Measurements from ENCODE around the gene MCAT. TPM values are rescaled to one million over a fixed set of nuclear protein-coding genes. Genes with fewer than 3 reads are reported as not detected.
A peak's percentile ranks its signal among the peaks of the same experiment; 100 is the strongest.

Gene MCAT
- 10 to 100 TPM; 13.8 to 16.9 TPM for total RNA-seq

- peak within 1 kb of the TSS; percentile 85 for H3K4me3 Mint-ChIP-seq
- H3K27me3 Mint-ChIP-seq, result no peaks in the 10 kb centered on the region
- peak within 1 kb of the TSS; percentile 95 for H3K27ac Mint-ChIP-seq
- no peaks in the 10 kb centered on the region for H3K9me3 Mint-ChIP-seq (ENCODE audit: low read depth)
- ChIA-PET POLR2A (interaction anchor here (0.6 kb wide), 1 partner anchor 22 kb away, joined by 4 read pairs; no protein-coding TSS in a partner anchor), CTCF (no interaction called here)
- intact Hi-C loops (cut with DNase I, micrococcal nuclease), result loop anchor here (1.0 to 2.0 kb wide), 6 partner anchors 8 to 287 kb away; partner anchors contain the start of genes TTLL12 (in 2 of the 2), TSPO (in 1 of the 2) and TTLL1 (in 1 of the 2)
- H3K4me1 Mint-ChIP-seq, result peaks cover 27% of the 10 kb centered on the region
- ATAC-seq, result peak; percentile 93
- DNase-seq, result peak; percentile 88
- H3K36me3 Mint-ChIP-seq (ENCODE audit: low read depth), result peaks cover 21% of the 10 kb centered on the region
Observed at GRCh38 chr22:43142880-43143562, at the start of gene MCAT. Gene MCAT (minus strand): TSS chr22:43143398. CDS start chr22:43143348, 50 bp downstream.

GRCh38 chr22:43191831-43192230 is 48.6 kb upstream of the MCAT start:
- H3K27me3 Mint-ChIP-seq, result no peaks in the 10 kb centered on the region
- CTCF ChIA-PET, result interaction anchor here (0.6 kb wide), 1 partner anchor 374 kb away, joined by 3 read pairs; no protein-coding TSS in a partner anchor
- POLR2A ChIA-PET, result no interaction called here
- no peak overlapping the region for H3K4me3 Mint-ChIP-seq
- intact Hi-C loops (cut with DNase I, micrococcal nuclease), result no loop called here
- no peaks in the 10 kb centered on the region for H3K9me3 Mint-ChIP-seq (ENCODE audit: low read depth)
- H3K27ac Mint-ChIP-seq, result no peak overlapping the region
- DNase-seq (no peak), ATAC-seq (no peak)
- no peaks in the 10 kb centered on the region for H3K36me3 Mint-ChIP-seq (ENCODE audit: low read depth)
- H3K4me1 Mint-ChIP-seq, result peaks cover 6% of the 10 kb centered on the region

GRCh38 chr22:43188829-43189545 is 45.8 kb upstream of the MCAT start:
- POLR2A ChIA-PET, result interaction anchor here (0.5 kb wide), 1 partner anchor 1099 kb away, joined by 3 read pairs; the partner anchor contains the start of gene NDUFA6
- intact Hi-C loops (cut with DNase I, micrococcal nuclease), result loop anchor here in 1 of 2 experiments (5.0 kb wide), 2 partner anchors 623 to 1308 kb away; partner anchors contain the start of genes EFCAB6 and RTL6
- no peaks in the 10 kb centered on the region for H3K9me3 Mint-ChIP-seq (ENCODE audit: low read depth)

GRCh38 chr22:43187171-43188099 is 44.2 kb upstream of the MCAT start:
- Mint-ChIP-seq H3K36me3 (ENCODE audit: low read depth) (peaks cover 13% of the 10 kb centered on the region), H3K27ac (peak overlapping the region; percentile 93), H3K4me1 (peaks cover 23% of the 10 kb centered on the region), H3K27me3 (no peaks in the 10 kb centered on the region), H3K4me3 (peak overlapping the region; percentile 83), H3K9me3 (ENCODE audit: low read depth) (no peaks in the 10 kb centered on the region)
- CTCF ChIA-PET, result interaction anchor here (0.5 to 1.4 kb wide), 6 partner anchors 25 to 806 kb away, joined by 3 to 4 read pairs (median 3); no protein-coding TSS in a partner anchor
- peak; percentile 98 for DNase-seq
- peak; percentile 96 for ATAC-seq
- intact Hi-C loops (cut with DNase I, micrococcal nuclease), result loop anchor here (1.0 to 5.0 kb wide), 14 partner anchors 36 to 1310 kb away; partner anchors contain the start of genes MCAT (in 2 of the 2), ARFGAP3 (in 1 of the 2), BIK (in 1 of the 2) and CYB5R3 (in 1 of the 2)
- POLR2A ChIA-PET, result interaction anchor here (0.6 to 1.2 kb wide), 4 partner anchors 35 to 572 kb away, joined by 3 to 4 read pairs (median 4); partner anchors contain the start of gene TSPO

More at GRCh38 chr22:43188829-43189545, 45.8 kb upstream of the MCAT start:
- no peak for DNase-seq
- peak overlapping the region; percentile 37 for H3K4me3 Mint-ChIP-seq
- peak overlapping the region; percentile 70 for H3K27ac Mint-ChIP-seq
- ATAC-seq, result no peak
- CTCF ChIA-PET, result no interaction called here
- H3K27me3 Mint-ChIP-seq, result no peaks in the 10 kb centered on the region
- peaks cover 7% of the 10 kb centered on the region for H3K36me3 Mint-ChIP-seq (ENCODE audit: low read depth)
- H3K4me1 Mint-ChIP-seq, result peaks cover 21% of the 10 kb centered on the region

- ChIA-PET POLR2A (interaction anchor here (0.6 kb wide), 1 partner anchor 571 kb away, joined by 4 read pairs; no protein-coding TSS in a partner anchor), CTCF (interaction anchor here (0.6 to 0.9 kb wide), 3 partner anchors 17 to 803 kb away, joined by 3 read pairs; no protein-coding TSS in a partner anchor)
- DNase-seq (peak; percentile 81), ATAC-seq (peak; percentile 21)
- Mint-ChIP-seq H3K36me3 (ENCODE audit: low read depth) (peaks cover 19% of the 10 kb centered on the region), H3K9me3 (ENCODE audit: low read depth) (no peaks in the 10 kb centered on the region), H3K27ac (peak within 1 kb of the TSS; percentile 93), H3K4me3 (peak within 1 kb of the TSS; percentile 83), H3K4me1 (peaks cover 23% of the 10 kb centered on the region), H3K27me3 (no peaks in the 10 kb centered on the region)
- intact Hi-C loops (cut with DNase I, micrococcal nuclease), result loop anchor here (1.0 to 5.0 kb wide), 14 partner anchors 35 to 1311 kb away; partner anchors contain the start of genes MCAT (in 2 of the 2), ARFGAP3 (in 1 of the 2), BIK (in 1 of the 2) and CYB5R3 (in 1 of the 2)
Observed at GRCh38 chr22:43186272-43187170, 43.3 kb upstream of the MCAT start, which contains the start of gene TTLL12. Gene TTLL12 (minus strand): TSS chr22:43187134. CDS start chr22:43187069, 65 bp downstream.

GRCh38 chr22:43185860-43186261 is 42.7 kb upstream of the MCAT start:
- no peak overlapping the region for H3K27ac Mint-ChIP-seq
- intact Hi-C loops (cut with DNase I, micrococcal nuclease), result loop anchor here (2.0 to 5.0 kb wide), 5 partner anchors 43 to 1311 kb away; partner anchors contain the start of genes BIK (in 1 of the 2), EFCAB6 (in 1 of the 2), MCAT (in 1 of the 2) and RTL6 (in 1 of the 2)

GRCh38 chr22:43183496-43184277 is 40.5 kb upstream of the MCAT start:
- H3K27me3 Mint-ChIP-seq, result no peaks in the 10 kb centered on the region
- ChIA-PET CTCF (no interaction called here), POLR2A (no interaction called here)
- peak overlapping the region; percentile 52 for H3K4me3 Mint-ChIP-seq
- peaks cover 19% of the 10 kb centered on the region for H3K4me1 Mint-ChIP-seq
- H3K9me3 Mint-ChIP-seq (ENCODE audit: low read depth), result no peaks in the 10 kb centered on the region
- DNase-seq (no peak), ATAC-seq (no peak)
- intact Hi-C loops (cut with DNase I, micrococcal nuclease), result no loop called here
- peaks cover 40% of the 10 kb centered on the region for H3K36me3 Mint-ChIP-seq (ENCODE audit: low read depth)
- H3K27ac Mint-ChIP-seq, result peak overlapping the region; percentile 66

More at GRCh38 chr22:43185860-43186261, 42.7 kb upstream of the MCAT start:
- Mint-ChIP-seq H3K9me3 (ENCODE audit: low read depth) (no peaks in the 10 kb centered on the region), H3K4me3 (peak overlapping the region; percentile 81), H3K4me1 (peaks cover 23% of the 10 kb centered on the region), H3K36me3 (ENCODE audit: low read depth) (peaks cover 22% of the 10 kb centered on the region), H3K27me3 (no peaks in the 10 kb centered on the region)
- ATAC-seq (no peak), DNase-seq (no peak)
- ChIA-PET POLR2A (interaction anchor here (0.7 kb wide), 1 partner anchor 571 kb away, joined by 3 read pairs; the partner anchor contains the start of gene POLDIP3), CTCF (interaction anchor here (0.9 kb wide), 1 partner anchor 37 kb away, joined by 3 read pairs; no protein-coding TSS in a partner anchor)

GRCh38 chr22:43182726-43183125 is 39.5 kb upstream of the MCAT start:
- Mint-ChIP-seq H3K4me1 (peaks cover 17% of the 10 kb centered on the region), H3K36me3 (ENCODE audit: low read depth) (peaks cover 49% of the 10 kb centered on the region), H3K4me3 (no peak overlapping the region), H3K27me3 (no peaks in the 10 kb centered on the region), H3K27ac (no peak overlapping the region), H3K9me3 (ENCODE audit: low read depth) (no peaks in the 10 kb centered on the region)
- ChIA-PET CTCF (no interaction called here), POLR2A (no interaction called here)
- intact Hi-C loops (cut with DNase I, micrococcal nuclease), result no loop called here
- no peak for DNase-seq
- no peak for ATAC-seq

- POLR2A ChIA-PET, result no interaction called here
- Mint-ChIP-seq H3K27me3 (no peaks in the 10 kb centered on the region), H3K27ac (no peak overlapping the region), H3K4me1 (peaks cover 17% of the 10 kb centered on the region), H3K9me3 (ENCODE audit: low read depth) (no peaks in the 10 kb centered on the region), H3K4me3 (no peak overlapping the region), H3K36me3 (ENCODE audit: low read depth) (peaks cover 54% of the 10 kb centered on the region)
- no peak for ATAC-seq
- CTCF ChIA-PET, result no interaction called here
- DNase-seq, result no peak
- intact Hi-C loops (cut with DNase I, micrococcal nuclease), result no loop called here
Observed at GRCh38 chr22:43182118-43182517, 38.9 kb upstream of the MCAT start.
